Fibroblast of pulmonary artery (primary cell): Measurements from ENCODE around the gene PDK4.
A peak's percentile ranks its signal among the peaks of the same experiment; 100 is the strongest.
"Not testable (repeated sequence)": the region's sequence is repeated elsewhere in the genome, so short reads cannot be mapped to it uniquely, and the experiment has no call there.

Experiments
- DNase-seq: peaks from one replicate; pipeline ENCODE4 v3.0.0-alpha.2; 2010; ENCODE audit warnings: low read depth
- H3K4me3 ChIP-seq: replicated peaks from 2 replicates; pipeline ENCODE4 v1.5.1; 2011; ENCODE audit warnings: low read depth, mild to moderate bottlenecking, control low read depth, low read length, moderate library complexity
- CTCF ChIP-seq: IDR thresholded peaks from 2 replicates; pipeline ENCODE4 v1.5.1; 2011; ENCODE audit warnings: mild to moderate bottlenecking, control low read depth, low read length, inconsistent platforms; ENCODE audit errors: missing control alignments

The PDK4 gene

GRCh38 chr7:95619517-95619916 is 23.2 kb upstream of the PDK4 start:
- H3K4me3 ChIP-seq = no peak overlapping the region
- no peak for DNase-seq
- TF ChIP-seq CTCF = no peak

GRCh38 chr7:95614442-95614940 is 18.2 kb upstream of the PDK4 start:
- no peak for TF ChIP-seq CTCF
- H3K4me3 ChIP-seq = no peak overlapping the region
- no peak for DNase-seq

GRCh38 chr7:95611224-95611623 is 14.9 kb upstream of the PDK4 start:
- no peak overlapping the region for H3K4me3 ChIP-seq
- no peak for DNase-seq
- TF ChIP-seq CTCF = no peak

- peak overlapping the region; percentile 4 for H3K4me3 ChIP-seq
- TF ChIP-seq CTCF = no peak
- peak; percentile 80 for DNase-seq
Observed at GRCh38 chr7:95609277-95609971, 13.1 kb upstream of the PDK4 start.

GRCh38 chr7:95608359-95609173 is 12.2 kb upstream of the PDK4 start:
- peak overlapping the region; percentile 4 for H3K4me3 ChIP-seq
- DNase-seq = peak; percentile 99
- TF ChIP-seq CTCF = no peak

GRCh38 chr7:95607561-95607960 is 11.2 kb upstream of the PDK4 start:
- no peak for TF ChIP-seq CTCF
- H3K4me3 ChIP-seq = no peak overlapping the region
- DNase-seq = no peak

GRCh38 chr7:95605275-95605674 is 9.0 kb upstream of the PDK4 start:
- no peak overlapping the region for H3K4me3 ChIP-seq

GRCh38 chr7:95604811-95605210 is 8.5 kb upstream of the PDK4 start:
- not testable (repeated sequence) for DNase-seq, H3K4me3 ChIP-seq

More at GRCh38 chr7:95605275-95605674, 9.0 kb upstream of the PDK4 start:
- DNase-seq = no peak
- no peak for TF ChIP-seq CTCF

- H3K4me3 ChIP-seq, DNase-seq: not testable (repeated sequence)
Observed at GRCh38 chr7:95604397-95604796, 8.1 kb upstream of the PDK4 start.
